Measurements from ENCODE around the gene SLC13A2.

Gene SLC13A2

DNA sequence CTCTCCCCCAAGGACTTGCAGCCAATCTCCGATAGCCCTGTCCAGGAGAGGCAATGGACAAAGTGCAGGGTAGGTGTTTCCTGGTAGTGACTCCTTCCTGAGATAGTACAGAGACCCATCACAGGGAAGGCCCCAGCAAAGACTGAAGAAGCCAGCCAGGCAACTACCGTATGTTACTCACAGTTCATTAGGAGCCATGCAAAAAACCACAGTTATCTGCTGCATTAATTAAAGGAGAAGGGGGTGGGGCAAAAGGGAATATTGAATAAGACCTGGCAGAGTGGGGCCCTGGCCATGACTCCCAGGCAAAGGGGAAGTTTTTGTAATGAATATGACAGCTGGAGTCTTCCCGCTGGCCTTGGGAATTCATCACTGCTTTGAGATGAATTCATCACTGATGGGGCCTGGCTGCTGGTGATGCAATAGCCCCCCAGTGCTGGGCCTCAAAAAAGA is 2.5 kb upstream of the SLC13A2 start:
- no peak for DNase-seq

DNA sequence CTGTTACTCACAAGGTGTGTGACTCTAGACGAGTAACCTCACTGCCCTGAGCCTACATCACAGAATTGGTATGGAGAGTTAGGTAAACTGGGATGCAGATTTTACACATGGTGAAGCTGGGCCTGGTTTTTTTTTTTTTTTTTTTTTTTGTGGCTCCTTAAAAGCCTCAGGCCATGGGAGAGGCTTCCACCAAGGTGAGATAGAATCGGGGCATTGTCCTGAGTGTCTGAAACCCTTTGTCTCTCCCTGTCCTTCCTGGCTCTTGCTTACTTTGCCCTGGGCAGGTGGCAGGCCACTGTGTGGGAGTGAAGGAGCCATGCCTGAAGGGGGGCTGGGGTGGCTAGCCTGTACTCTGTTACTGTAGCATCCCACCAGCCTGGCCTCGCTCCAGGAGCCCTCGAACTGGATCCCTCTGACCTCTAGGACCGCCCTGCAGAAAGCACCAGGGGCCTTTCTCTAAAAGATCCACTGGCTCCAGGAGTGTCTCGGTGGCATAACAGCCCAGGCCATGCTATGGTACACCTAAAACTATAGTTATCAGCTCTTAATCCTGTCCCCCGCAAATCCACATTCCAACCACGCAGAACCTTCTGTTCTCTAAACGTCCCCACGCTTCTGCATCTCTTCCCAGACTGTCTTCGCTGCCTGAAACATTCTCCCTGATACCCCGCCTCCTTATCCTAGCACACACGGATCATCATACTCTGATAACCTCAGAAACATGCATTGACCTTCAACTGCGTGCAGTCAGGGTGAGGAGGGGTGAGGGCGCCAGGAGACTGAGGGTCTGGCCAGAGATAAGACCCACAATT is 1.7 kb upstream of the SLC13A2 start:
- DNase-seq: no peak

DNA sequence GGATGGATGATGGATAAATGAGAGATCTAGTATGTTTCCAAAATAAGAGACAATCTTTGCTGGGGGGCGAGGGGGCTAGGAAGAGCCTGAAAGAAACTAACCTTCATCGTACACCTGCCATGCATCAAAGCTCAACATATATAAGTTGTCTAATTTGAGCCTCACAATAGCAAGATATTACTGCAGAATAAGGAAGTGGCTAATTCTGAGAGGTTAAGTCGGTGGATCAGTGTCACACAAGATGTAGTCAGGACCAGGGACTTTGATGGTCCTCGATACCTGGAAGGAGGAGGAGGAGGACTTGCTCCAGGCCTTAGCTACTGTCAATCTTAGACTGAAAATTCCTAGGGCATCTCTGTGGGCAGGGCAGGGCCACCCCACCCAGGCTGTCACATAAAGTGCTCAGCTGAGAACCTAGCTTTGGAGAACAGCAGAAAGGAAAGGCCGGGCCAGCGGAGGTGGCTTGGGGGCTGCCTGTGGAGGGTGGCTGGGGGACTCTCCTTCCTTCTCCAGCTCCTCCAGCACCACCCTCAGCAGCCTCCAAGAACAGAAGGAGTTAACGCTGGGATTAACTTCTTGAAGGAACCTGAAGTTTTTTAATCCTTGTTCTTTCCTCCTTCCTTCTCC is 460 bp upstream of the SLC13A2 start:
- no peak for DNase-seq

DNA sequence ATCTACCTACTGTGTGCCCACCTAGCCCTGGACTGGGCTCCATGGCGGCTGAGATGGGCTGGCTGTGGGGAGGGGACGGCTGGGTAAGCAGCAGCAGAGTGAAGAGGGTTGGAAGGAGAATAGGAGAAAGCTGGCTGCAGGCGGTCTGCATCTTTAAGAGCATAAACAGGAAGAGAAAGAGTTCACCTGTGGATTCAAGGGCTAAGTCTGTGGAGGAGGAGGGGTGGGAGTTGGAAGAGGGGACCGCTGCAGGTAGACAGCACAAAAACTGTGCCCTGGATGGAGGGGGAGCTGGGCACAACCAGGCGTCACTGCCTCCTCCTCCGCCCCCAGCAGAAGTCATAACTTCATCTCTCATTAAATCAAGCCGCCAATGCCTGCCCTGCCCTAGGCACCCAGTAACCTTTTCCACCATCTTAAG is 677 bp downstream of the SLC13A2 start:
- no peak for DNase-seq

DNA sequence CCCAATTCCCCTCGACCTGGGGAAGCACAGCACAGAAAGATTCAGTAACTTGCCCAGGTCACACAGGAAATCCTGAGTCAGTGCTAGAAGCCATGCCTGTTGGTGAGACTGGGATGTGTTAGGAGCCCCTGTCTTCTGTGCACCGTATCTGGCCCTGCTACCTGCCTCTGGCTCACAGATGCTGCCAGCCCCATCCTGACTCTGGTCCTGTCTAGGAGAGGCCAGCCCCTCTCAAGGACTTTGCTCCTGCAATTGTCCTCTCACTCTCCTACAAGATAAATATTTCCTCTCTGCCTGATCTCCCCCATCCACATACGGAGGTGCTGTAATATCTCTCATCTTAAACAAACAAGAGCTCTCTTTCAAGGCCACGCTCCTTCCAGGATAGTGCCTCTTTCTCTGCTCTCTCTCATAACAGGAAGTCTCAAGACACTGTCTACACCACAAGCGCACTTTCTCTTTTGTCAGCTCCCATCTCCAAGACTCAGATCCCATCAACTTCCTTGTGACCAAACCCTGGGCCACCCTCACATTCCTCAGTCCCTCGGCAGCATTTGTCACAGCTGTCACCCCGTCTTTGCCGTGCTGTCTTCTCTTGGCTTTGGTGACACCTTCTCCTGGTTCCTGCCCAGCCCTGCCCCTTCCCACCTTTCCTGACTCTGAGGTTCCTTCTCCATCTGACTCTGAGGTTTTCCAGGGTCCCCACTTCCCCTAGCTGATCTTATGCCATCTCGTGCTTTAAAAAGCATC is 1.9 kb downstream of the SLC13A2 start:
- DNase-seq: no peak

DNA sequence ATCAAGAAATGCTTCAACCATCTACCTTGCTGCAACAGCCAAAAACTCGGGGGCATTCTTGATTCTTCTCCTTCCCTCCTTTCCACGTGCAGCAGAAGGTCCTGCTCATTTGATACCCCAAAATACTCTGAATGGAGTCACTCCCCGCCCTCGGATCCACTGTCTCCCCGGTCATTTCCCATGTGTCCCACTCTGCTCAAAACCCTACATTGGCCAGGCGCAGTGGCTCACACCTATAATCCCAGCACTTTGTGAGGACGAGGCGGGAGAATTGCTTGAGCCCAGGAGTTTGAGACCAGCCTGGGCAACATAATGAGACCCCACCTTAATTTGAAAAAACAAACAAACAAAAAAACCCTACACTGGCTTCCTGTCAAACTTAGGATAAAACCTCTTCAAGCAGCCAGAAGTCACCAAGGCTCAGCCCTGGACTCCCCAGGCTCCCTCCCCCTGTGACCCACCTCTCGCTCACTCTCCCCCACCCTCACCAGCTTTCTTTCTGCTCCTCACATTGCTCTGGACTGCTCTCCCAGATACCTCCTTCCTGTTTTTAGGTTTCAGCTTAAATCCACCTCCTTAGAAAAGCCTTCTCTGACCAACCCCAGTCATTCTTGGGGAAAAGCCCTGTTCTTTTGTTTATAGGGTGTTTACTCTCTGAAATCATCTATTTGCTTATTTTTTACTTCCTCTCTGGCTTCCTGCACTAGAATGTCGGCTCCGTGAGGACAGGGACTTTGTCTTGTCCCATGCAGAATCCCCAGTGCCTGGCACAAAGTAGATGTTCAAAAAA is 2.8 kb downstream of the SLC13A2 start:
- no peak for DNase-seq

DNA sequence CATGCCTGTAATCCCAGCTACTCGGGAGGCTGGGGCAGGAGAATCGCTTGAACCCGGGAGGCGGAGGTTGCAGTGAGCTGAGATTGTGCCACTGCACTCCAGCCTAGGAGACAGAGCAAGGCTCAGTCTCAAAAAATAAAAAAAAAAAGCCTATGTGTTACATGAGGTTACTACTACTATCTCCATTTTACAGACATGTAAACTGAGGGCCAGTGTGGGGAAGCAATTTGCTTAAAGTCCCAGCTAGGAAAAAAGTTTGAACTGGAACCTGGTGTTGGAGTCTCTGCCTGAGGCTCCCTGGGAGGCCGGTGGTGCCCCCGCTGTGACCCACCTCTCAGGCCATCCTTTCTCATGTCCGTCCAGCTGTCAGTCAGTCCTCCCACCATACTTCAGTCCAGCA is 4.5 kb downstream of the SLC13A2 start:
- DNase-seq: no peak

DNA sequence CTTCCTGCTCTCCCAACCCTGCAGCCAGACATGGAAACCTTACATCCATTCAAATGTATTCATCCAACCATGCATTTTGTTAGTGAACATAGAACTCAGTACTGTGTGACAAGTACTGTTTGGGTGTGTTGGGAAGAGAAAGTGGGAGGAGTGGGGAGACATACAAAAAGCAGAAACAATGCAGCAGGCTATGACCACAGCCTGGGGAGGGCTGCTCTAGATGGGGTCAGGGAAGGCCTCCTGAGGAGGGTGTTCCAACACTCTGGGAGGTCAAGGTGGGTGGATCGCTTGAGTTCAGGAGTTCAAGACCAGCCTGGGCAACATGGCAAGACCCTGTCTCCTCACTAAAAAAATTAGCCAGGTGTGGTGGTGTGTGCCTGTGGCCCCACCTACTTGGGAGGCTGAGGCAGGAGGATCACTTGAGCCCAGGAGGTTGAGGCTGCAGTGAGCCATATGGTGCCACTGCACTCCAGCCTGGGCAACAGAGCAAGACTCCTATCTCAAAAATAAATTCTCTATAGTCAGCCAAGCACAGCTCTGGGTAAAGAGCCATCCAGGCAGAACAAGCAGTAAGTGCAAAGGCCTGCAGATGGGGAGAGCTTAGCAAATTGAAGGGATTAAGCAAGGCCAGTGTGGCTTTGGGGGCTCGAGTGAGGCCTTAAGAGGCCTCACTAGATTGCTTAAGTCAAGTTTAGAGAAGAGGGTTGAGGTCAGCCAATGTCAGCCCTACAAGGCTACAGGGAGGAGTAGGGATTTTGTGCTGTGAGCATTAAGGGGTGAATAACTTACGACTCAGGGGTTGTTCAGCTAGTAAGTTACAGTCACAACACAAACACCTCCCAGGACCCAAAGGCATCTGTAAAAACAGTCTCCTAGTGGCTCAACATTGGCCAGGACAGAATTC is 5.5 kb downstream of the SLC13A2 start:
- no peak for DNase-seq

DNA sequence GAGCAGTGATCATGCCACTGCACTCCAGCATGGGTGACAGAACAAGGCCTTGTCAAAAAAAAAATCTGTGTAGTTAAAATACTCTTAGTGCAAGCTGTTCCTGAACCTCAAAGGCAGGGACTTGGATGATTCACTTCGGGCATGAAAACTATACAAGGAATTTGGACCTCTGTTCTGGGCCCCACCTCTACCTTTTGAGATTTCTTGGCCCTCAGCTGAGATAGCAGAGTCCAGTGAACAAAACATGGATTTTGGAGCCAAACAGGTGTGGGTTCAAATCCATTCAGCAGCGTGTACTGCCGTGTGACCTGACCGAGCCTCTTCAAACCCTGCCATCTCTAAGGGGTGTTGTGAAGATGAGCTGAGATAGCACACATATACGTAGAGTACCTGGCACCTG is 6.8 kb downstream of the SLC13A2 start:
- no peak for DNase-seq

DNA sequence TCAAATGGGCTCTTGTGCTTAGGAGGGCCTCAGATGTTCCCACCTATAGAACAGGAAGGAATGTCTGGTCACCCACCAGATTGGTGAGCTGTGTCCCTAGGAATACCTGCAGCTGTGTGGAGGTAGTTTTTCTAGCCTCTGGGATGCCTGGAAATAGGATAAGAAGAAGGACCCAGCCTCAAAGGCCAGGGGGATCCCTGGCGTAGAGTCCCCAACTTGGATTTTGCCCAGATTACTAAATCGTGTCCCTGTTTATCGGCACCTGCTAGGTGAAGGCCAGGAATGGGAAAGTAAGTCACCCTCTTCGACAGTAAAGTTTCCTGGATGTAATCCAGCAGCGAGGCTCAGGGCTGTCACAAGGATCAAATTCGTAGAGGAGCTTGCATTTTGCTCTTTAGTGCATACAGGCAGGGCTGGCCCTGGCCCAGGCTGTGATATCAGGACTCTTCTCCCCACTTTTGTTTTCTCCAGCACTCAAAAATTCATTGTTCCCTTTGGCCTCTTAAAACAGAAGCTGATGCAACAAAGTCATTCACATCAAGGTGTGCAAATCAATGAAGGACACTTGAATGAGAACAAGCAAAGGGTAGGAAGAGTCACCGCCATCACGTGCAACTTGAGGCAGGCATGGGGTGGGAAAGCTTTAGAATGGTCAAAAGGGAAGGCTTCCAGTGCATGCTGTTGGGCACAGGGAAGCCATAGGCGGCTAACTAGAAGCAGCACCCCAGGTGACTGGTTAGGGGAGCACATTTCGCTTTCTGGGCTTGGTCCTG is 7.5 kb downstream of the SLC13A2 start:
- no peak for DNase-seq

DNA sequence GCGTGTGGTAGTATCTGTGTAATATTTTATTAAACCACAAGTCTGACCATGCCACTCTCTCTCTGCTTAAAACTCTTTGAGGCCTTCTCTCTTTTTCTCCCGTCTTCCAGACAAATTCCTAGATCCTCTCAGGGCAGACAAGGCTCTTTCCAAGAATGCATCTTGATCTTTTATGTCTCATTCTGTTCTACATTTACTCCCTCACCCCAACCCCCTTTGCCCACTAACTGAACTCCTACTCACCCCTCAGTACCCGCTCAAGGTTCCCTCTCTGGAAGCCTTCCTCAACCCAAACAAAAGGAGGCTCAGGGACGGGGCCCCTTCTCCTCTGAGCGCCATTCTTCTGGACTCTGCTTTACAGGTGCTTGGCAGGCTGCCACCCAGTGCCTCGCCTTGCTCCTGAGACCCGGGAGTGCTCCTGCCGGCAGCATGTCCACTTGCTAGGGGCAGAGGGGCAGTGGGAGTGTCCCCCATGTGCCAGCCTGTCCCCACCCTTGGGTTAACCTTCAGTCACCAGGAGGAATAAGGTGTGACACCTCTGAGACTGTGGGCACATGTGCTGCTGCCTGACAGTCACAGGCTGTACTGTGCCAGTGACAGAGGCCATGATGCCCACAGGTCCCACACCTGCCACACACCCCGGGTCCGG is 9.2 kb downstream of the SLC13A2 start:
- no peak for DNase-seq

DNA sequence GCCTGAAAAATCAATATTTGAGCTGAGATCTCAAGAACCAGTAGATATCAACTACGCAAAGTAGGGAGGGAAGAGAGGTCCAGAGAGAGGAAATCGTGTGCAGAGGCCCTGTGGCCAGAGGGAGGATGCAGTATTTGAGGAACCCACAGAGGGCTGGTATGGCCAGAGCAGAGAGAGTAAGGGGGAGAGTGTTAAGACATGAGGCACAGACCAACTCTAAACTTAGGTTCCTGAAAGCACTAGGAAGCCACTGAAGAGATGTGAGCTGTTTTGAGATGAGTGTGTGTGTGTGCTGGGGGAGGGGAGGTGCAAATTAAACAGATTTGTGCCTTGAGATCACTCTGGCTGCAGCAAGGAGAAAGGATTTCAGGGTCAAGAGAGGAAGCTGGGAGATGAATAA is 10.9 kb downstream of the SLC13A2 start:
- no peak for DNase-seq

DNA sequence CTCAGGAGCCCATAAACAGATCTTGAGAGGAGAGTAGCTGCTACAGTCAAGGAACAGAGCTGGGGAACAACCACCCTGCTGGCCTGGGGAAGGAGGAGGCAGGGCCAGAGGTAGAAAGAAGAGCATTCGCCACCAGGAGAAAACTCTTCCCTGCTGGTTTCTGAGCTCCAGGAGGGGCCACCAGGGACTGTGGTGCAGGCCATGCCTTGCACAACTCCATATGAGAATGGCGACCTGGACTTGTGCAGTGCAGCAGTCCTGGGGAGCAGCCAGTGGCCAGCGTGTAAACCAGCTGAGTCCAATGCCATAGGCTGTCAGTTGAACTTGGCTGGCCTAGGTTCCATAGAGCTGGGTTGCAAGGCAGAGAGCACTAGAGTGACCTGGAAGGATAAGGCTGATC is 11.6 kb downstream of the SLC13A2 start:
- DNase-seq: no peak

DNA sequence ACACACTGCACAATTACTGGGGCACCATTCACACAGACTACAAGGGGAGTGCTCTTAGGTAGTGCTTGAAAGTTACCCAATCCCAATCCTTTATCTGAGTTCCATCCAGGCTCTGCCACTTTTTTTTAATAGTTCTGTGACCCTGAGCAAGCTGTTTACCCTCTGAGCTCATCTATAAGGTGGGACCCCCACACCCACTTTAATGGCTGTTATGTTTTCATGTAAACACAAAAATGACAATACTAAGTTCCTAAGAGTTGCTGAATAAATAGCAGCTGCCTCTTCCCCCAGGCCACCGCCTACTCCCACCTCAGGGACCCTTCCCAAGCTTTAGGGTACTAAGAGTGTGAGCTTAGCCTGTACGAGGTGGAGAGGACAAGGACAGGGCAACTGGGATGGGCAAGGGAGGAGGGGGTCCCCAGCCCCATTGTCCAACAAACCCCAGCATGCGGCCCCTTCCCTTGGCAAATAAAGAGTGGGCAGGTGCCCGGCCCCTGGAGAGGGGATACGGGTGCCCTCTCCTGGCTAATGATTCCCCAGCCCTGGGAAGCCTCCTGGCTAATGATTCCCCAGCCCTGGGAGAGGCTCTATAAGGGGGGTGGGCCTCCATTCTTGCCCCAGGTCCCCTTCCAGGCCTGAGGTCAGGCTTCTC is 14.6 kb downstream of the SLC13A2 start:
- no peak for DNase-seq

DNA sequence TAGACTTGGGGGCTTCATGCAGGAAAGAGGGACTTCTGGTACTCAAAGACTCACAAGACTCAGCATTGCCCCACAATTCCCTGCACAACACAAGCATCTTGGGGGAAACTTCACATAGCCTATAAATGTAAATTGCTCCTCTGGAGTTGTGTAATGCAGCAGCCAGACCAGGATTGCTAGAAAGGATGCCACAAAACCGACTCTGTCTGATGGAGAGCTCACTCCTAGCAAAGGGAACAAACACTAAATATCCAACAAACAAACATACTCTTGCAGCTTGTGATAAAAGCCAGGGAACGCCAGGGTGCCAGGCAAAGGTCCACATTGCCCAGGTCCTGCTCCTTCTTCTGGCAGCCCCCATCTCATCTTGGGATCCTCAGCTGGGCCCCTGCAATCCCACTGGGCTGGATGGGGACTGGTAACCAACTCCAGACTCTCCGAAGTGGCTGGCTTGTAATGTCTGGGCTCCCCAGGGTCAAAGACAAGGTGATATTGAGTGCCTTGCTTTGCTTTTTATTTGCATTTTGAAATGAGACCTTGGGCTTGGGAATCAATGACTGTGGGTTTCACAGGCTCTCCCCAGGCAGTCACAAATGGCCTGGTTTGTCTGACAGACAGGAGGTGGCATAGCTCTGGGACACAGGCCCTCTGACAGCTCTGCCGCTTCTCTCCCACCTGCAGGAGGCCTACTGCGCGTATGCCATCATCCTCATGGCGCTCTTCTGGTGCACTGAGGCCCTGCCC is 15.3 kb downstream of the SLC13A2 start:
- DNase-seq: no peak

DNA sequence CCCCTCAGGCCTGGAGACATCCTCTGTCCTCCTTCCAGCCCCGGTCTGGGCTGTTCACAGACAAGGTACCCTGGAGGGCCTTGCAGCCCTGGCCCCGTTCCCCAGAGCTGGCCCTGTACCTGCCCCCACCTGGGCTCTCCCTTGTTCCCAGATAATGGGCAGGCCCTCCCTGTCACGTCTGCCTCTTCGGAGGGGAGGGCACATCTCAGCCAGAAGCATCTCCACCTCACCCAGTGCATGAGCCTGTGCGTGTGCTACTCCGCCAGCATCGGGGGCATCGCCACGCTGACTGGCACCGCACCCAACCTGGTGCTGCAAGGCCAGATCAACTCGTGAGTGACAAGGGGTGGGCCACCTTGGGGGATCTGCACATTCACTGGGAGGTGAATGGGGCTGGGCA is 17.8 kb downstream of the SLC13A2 start:
- DNase-seq: no peak

DNA sequence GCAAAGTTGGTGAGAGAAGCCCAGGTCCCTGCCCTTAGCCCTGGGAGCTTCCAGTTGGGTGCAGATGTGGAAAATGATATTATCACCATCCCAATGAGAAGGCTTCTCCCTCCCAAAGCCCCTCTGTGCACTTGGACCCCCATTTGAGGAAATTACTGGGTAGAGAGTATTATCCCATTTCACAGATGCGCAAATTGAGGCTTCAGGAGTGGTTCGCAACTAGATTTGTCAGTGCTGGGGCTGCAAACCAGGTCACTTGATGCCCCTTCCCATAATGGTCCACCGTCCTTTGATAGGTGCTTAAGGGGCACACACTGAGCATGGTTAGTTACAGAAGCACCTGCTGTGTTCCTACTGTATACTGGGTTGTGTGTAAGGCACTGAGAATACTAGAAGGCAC is 18.4 kb downstream of the SLC13A2 start:
- DNase-seq: no peak

DNA sequence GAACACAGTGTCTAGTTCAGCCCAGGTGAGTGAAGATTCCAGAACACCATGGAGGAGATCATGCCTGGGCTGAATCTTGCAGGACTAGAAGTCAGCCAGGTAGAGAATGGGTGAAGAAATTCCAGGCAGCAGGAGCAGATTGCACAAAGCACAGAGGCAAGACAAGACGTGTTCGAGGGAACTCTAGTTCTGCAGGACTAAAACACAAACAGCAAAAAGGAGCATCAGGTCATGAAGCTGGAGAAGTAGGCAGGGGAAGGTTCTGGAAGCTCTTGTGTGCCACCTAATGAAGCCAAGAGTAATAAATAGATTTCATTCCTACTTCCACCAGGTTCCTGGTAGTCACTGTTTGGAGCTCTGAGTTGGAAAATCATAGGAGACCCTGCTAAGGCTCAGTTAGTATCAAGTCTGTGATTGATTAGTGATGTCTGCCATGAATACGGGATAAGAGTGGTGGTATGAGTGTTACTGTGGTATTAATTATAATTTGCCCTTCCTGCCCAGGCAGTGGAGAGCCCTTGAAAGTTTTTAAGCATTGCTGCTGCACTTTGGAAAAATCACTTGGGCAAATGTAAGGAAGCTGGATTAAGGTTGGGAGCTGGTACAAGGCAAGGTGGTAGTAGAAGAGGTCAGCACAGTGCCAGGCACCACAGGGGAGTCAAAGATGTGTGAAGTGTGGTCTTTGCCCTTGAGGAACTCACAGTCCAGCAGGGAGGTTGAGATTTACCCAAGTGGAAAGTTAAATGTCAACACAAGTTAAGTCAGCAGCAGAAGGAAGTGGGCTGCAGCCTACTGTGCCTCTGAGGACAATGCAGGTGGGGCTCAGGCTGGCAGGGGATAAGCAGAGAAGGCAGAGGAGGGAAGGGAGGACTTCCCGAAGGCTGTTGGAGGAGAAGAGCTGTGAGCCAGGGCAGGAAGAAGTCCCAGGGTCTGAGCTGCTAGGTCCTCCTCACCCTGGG is 19.2 kb downstream of the SLC13A2 start:
- no peak for DNase-seq

Data from activated CD4-positive, alpha-beta T cell treated with anti-CD3 and anti-CD28 coated beads for 48 hours (primary cell).